HG03060 (cell line): ENCODE measurements around the gene RNU6-1.

Experiments
- ATAC-seq: cut with Tn5 transposase; IDR thresholded peaks from one replicate; pipeline ENCODE4 v1.9.1; 2021; ENCODE audit warnings: low read depth, moderate number of reproducible peaks; ENCODE audit not compliant: unreplicated experiment

RNU6-1 gene

DNA sequence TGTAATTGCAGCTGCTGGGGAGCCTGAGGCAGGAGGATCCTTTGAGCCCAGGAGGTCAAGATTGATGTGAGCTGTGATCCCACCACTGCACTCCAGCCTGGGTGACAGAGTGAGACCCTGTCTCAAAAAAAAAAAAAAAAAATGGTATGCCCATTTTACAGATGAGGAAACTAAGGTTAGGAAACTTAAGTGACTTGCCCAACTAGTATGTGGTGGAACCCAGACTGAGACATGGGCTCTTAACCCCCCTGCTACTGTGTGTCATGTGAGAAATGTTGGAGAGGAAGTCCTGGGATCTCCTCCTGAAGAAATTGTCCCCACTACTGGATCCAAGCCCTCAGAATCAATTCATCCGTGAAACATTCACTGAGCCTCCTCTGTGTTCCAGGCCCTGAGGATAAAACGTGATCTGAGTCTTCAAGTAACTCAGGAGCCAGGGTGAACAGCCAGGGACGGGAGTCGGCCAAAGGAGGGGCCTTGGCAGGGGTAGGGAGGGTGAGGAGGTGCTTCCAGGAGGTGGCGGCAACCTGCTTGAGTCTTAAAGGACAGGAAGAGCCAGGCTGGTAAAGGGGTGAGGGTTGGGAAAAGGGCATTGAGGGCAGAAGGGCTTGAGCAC, 19.6 kb upstream of the RNU6-1 start:
- ATAC-seq: no peak

DNA sequence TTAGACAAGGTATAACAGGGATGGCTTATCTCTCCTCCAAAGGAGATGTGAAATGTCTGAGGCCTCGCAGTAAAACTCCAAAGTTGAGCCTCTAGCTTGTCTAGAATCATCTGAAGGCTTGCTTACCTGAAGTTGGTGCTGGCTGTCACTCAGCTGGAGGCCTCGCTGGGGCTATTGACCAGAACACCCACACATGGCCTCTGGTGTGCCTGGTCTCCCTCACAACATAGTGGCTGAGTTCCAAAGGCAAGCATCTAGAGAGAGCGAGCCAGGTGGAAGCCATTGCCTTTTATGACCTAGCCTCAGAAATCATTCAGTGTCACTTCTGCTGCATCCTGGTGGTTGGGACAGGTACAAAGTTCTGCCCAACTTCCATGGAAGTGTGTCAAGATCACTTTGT, 17.4 kb upstream of the RNU6-1 start:
- ATAC-seq: no peak

DNA sequence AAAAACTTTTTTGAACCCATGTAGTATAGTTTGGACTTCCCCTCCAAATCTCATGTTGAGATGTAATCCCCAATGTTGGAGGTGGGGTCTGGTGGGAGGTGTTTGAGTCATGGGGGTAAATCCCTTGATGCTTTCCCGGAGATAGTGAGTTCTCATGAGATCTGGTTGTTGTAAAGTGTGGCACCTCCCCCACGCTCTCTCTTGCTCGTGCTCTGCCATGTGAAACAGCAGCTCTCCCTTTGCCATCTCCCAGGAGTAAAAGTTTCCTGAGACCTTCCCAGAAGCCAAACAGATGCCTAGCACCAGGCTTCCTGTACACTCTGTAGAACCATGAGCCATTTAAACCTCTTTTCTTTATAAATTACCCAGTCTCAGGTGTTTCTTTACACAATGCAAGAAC, 16.0 kb upstream of the RNU6-1 start:
- ATAC-seq: no peak

DNA sequence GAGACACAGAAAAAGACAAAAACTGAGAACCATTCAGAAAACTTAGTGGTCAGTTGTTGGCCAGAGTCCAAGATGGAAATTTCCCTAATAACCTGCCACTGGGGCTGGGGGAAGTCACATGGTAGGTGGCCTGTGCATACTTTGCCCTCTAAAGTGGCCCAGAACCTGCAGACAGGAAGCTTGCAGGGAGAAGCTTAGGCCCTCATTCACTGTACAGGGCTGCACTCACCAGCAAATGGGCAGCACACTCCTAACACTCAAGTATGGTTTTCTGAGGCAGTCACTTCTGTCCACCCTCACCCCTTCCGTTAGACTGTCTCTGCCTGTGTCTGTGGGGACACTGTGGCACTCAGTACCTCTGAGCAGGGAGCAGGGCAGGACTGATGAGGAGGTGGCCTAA, 14.5 kb upstream of the RNU6-1 start:
- no peak for ATAC-seq

DNA sequence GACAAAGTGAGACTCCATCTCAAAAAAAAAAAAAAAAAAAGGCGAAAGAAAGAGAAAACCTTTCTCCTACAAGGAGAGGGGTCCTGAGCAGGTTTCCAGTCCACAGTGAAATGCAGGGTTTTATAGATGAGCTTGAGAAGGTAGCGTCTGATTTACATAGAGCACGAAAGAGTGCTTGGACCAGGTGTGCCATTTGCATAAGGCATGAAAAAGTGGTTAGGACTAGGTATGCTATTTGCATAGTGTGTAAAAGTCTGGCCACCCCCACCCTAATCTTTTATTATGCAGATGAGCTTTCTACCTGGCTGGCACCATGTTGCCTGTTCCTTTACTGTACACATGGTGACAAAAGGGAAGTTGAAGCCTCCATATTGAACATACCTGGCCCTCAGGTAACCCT, 13.6 kb upstream of the RNU6-1 start:
- ATAC-seq: no peak

DNA sequence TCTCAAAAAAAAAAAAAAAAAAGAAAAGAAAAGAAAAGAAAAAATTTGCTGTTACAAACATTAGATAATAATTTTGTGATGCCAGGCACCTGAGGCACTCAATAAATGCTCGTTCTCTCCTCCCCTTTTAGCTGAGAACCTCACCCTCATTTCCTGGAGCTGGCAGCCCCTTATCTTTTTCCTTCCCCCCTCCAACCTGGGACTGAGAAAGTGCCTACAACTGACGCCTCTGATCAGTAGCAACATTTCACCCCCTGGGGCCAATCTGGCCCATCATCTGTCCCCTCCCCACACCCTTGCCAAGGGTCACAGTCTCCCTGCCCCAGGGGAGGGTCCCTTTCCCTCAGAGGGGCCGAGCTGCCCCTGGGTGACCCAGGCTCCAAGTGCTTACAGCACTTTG, 12.6 kb upstream of the RNU6-1 start:
- ATAC-seq: no peak

DNA sequence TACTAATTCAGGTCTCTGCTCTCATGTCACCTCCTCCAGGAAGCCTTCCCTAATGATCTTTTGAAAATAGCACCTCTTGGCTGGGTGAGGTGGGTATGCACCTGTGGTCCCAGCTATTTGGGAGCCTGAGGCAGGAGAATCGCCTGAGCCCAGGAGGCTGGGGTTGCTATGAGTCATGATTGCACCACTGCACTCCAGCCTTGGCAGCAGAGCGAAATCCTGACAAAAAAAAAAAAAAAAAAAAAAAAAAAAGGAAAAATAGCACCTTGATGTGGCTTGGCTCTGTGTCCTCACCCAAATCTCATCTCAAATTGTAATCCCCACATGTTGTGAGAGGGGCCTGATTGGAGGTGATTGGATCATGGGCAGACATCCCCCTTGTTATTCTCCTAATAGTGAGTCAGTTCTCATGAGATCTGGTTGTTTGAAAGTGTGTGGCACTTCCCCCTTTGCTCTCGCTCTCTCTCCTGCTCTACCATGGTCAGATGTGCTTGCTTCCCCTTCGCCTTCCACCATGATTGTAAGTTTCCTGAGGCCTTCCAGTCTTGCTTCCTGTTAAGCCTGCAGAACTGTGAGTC, 11.2 kb upstream of the RNU6-1 start:
- no peak for ATAC-seq

DNA sequence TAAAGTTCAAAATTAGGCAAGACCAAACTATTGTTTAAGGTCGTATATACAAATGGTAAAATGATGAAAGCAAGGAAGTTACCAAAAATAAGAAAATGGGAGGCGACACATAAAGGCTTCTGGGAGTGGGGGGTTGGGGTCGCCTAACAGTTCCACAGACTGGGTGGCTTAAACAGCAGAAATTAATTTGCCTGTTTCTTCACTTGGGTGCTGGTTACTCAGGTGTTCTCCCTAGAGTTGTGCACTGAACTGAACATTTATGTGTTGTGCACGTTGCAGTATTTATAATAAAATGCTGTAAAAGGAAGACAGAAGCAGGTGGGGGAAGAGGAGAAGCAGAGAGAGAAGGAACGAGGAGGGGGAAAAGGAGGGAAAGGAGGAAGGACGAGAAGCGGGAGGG, 10.5 kb upstream of the RNU6-1 start:
- no peak for ATAC-seq

DNA sequence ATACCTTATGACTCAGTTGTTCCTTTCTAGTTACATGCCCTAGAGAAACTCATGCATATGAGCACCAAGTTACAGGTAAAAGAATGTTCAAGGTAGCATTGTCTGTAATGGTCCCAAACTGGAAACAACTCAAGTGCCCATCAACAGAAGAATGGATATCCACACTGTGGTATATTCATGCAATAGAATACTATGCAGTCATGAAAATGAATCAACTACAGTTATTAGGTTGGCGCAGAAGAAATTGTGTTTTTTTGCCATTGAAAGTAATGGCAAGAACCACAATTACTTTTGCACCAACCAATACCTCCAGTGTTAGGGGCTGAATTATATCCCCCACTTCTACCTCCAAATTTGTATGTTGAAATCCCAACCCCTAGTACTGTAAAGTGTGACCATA, 9.7 kb upstream of the RNU6-1 start:
- no peak for ATAC-seq

DNA sequence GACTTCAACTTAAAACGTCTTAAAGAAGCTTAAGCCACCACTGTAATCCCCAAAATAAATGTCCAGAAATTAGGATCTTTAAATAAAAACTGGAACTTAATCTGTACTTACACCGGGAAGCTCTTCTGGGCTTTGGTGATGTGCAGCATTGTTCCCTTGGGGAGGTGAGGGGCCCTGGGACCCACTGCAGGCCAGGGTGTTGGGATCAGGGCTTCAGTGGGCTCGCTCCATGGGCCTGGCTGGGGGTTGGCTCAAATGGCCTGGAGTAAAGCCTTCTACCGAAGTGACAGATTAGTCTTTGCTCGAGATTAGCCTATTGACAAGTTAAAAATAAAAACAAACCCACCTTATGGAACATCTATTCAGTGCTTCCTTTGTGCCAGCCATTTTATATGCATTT, 6.1 kb upstream of the RNU6-1 start:
- no peak for ATAC-seq

DNA sequence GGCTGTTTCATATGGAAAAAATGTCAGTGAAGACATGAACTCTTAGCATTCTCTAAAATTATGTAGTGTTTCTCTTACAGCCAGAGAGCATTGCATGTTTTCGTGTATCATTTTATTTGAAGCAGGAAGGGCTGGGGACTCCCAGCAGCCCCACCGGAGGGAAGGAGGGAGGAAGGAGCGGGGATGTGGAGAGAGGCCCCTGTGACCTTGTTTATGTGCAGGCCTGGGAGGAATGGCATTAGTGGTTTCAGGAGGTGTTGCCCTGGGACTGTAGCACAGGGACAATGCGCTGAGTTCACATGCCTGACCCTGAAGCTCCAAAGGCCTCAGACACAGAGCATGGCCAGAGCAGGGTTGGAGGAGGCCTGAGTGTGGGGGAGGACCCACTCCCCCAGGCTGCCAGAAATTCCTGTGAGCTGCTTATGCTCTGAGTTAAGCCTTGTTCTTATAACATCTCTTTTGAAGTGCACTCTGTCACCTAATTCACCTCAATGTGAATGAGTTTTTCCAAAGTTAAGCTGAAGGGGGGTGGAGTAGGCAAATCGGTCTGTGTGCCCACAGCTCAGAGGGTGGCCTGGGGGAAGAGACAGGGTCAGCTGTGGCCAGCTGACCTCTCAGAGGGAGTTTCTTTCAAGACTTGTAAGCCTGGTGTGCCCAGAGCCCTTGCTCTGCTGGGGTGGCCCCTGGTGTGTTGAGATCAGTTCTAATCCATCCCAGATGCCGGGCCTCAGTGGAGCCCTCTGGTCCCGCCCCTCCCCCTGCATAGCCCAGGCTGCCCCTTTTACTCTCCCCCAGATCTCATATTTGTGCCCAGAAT, 3.9 kb upstream of the RNU6-1 start:
- no peak for ATAC-seq

DNA sequence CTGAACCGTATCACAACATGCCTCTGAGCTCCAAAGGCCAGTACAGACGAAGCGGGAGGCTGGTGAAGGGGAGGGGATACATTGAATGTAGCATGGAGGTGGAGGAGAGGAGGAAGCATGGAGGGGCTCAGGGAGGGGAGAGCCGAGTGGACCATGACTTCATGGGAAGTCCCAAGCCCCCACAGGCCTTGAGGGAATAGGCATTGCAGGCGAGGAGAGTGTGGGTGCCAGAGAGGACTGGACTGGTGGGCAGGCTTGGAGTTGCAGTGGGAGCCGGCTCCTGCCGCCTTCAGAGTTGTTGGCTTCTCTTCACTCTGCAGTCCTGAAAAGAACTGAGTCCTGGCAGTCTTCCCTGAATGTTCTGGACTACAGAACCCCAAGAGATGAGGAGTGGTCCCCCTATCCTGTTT, 3.3 kb upstream of the RNU6-1 start:
- no peak for ATAC-seq

DNA sequence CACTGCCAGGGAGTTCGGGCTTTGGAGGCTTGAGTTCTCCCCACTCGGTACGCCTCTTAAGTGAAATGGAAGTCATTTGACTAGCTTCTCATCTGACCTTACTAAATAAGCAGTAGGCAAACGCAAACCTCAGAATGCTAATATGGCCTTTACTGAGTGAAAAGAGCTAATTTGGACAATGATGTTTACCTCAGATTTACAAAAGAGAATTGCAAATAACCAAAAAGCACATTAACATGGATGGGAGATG, 1.6 kb upstream of the RNU6-1 start:
- ATAC-seq: no peak

DNA sequence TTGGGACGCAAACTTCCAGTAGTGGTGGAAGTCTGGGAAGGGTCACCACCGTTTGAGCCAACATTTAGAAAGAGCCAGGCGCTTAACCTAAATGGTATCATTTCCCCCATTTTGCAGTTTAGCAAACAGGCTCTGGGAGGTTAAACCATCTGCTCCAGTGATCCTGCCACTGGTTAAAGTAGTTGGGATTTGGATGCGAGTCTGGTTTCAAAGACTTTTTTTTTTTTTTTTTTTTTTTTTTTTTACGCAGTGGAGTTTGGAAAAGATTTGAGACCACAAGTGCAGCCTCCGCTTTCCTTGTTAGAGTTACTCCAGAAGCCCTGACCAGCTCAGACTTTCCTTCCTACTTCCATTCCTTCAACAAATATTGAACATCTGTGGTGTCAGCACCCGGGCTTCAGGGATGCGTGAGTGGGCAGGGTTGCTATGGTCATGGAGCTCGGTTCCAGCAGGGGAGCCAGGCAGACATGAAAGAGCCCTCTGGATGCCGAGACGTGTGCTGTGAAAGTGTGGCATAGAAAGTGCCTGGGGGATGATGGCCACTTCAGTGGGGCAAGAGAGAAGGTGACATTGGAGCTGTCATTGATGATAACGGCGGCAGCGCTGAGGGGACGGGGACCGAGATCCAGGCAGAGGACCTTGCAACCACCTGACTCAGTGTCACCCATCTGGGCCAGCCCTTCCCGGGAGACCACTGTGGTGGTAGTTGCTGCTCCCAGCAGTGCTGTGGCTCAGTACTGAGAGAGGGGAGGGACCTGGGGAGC, 1.1 kb upstream of the RNU6-1 start:
- no peak for ATAC-seq

DNA sequence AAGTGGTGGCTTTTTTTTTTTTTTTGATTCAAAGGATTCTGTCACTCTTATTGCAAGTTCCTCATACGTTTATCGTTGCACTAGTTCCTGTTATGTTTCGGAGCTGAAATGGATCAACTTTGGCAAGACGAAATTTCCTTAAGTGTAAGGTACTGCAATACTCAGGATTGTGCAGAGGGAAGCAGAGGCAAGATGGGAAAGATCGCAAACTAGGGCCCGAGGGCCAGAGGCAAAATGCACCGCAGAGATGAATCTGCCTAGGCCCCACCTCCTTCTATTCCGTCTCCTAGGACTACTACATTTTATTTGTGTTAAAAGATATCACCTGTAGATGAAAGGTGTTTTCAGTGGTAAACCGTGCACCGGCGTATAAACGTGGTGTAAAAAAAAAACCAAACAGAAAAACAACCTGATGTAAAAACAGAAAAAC, 331 bp downstream of the RNU6-1 start:
- ATAC-seq: no peak

DNA sequence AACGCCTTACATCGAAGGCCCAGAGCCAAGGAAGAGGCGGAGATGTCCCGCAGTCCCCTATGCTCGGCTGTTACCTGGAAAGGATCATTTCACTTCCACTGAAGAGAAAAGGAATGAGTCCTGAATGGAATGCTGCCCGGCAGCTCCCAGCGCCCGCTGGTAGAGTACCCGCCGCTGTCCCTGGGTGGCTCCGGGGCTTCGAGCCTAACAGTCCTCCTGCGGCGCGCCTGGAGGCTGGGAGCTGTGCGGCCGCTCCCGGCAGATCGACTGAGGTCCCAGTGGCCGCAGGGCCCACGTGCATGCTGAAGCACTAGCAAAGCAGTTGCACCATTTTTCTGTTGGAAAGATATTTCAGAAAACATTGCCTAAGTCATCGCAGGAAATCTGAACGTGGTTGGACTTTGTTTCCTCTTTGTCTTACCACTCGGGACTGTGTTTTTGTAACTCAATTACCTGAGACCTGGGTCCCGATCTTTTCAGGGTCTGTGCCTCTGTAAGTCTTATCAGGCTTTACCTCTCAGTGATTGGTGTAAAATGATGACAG, 984 bp downstream of the RNU6-1 start:
- ATAC-seq: no peak

DNA sequence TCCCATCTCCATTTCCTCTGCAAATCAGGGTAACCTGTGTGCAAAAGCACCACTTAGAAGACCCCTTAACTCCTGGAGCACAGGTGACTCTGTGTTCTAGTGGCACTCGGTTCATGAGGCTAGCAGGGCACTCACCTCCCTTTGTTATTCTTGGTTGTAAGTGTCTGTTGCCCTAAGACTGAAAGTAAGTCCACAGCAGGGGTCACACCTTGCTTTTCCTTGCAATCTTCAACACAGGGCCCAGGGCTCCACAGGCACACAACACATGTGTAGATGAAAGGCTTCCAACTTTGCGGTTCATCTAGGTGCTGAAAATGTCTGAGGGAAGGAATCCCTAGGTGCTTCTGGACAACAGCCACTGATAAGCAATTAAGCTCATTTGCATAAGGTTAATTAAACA, 2.9 kb downstream of the RNU6-1 start:
- no peak for ATAC-seq

DNA sequence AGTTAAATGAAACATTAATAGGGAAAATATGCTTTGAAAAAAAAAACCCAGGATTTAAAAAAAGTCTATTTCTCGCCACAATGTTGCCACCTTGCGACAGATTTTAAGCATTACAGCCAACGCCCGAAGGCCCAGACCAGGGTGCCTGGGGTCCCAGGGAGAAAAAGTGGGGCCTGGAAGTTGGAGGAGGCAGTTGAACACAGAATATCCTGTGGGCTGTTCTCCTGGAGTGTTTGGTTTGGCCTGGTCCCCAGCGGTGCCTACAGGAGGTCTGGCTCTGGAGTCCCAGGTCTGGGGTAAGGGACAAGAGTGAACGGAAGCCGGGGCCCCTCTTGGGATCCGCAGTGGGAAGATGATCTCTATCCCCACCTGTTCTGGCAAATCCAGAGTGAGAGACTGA, 3.4 kb downstream of the RNU6-1 start:
- no peak for ATAC-seq

DNA sequence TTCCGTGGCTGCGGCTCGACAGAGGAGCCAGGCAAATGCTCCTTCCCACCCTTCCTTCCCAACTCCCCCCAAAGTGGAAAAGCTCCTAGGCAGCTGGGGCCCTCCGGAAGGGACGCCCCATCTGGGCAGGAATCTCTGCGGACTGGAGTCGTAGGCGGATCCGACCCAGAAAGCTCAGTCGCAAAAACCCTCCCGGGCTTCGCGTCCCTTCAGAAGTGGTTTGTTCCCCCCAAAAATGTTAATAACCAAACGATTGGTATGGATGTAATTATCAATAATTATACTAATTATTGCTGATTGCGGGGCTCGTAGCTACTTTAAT, 3.8 kb downstream of the RNU6-1 start:
- no peak for ATAC-seq

DNA sequence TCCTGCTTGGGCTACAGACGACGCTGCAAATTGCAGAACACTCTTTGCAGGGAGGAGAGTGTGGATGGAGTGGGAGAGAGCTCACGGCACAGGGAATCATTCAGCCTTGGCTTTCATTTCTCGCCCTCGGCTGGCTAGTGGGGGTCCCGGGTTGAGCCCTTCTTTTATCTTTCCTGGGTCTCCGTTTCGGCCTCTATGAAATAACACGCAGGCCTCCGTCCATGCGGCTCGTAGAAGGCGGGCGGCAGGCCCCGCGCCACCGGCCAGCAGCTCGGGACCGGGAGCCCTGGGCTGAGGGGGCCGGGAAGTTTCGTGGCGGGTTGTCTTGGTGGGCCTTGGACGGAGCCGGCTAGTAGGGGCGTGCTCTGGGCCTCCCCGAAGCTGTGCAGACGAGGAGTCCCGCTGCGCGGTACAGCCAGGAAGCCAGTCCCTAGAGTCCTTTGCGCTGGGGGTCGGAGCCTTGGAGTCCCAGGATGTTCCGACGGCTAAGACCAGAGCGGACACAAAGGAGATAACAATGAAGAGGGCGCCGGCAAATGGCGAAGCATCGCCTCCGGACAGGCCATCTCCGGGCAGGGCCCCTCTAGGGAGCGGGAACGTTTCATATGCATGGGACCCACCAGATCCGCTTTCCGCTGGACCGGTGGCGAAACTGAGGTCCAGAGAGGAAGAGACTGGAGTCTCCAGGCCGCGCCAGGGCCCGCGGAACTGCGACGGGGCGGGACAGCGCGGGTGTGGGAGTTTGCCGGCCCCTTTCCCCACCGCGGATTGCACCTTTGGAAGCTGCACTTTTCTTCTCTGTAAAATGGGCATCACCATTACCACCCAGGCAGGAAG, 4.3 kb downstream of the RNU6-1 start:
- no peak for ATAC-seq
